GM12872 (cell line): ENCODE data around the gene GATAD2A.

Source experiments
- TF ChIP-seq, protein P1 (sequence below): IDR thresholded peaks from 3 replicates; pipeline ENCODE4 v1.5.1; 2011; ENCODE audit warnings: low read depth, mild to moderate bottlenecking, low read length, moderate library complexity; ENCODE audit not compliant: insufficient read depth

The GATAD2A gene

DNA sequence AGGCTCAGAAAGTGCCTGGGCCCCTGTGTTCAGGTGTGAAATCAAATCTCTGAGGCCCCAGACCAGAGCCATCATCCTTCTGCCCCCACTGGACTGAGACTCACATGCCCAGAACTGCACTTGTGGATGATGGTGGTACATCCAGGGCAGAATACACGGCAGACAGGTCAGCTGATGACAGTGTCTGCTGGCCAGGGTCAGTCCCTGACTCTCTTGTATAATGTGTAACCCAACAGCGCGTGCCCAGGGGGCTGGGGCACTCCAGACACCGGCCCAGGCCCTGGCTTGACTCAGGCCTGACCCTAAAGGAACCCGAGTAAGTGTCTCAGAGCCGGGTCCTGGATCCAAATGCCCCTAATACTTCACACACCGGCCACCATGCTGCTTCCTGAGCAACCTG, 37.4 kb upstream of the GATAD2A start:
- TF ChIP-seq, protein P1, sequence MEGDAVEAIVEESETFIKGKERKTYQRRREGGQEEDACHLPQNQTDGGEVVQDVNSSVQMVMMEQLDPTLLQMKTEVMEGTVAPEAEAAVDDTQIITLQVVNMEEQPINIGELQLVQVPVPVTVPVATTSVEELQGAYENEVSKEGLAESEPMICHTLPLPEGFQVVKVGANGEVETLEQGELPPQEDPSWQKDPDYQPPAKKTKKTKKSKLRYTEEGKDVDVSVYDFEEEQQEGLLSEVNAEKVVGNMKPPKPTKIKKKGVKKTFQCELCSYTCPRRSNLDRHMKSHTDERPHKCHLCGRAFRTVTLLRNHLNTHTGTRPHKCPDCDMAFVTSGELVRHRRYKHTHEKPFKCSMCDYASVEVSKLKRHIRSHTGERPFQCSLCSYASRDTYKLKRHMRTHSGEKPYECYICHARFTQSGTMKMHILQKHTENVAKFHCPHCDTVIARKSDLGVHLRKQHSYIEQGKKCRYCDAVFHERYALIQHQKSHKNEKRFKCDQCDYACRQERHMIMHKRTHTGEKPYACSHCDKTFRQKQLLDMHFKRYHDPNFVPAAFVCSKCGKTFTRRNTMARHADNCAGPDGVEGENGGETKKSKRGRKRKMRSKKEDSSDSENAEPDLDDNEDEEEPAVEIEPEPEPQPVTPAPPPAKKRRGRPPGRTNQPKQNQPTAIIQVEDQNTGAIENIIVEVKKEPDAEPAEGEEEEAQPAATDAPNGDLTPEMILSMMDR, result no peak

DNA sequence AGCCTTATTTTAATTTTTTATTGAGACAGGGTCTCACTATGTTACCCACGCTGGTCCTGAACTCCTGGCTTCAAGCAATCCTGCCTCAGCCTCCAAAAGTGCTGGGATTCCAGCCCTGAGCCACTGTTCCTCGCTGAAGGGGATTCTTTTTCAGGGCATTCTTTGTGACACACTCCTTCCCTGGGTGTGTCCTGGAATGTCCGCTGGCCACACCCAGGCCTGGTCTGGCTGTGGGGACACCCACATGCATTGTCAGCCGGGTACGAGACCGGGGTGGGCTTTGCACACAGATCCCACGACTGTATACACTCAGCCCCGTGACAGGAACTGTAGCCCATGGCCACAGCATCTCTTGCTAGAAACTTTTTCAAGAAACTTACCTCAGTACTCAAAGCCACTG, 34.4 kb upstream of the GATAD2A start:
- TF ChIP-seq, protein P1, result no peak

DNA sequence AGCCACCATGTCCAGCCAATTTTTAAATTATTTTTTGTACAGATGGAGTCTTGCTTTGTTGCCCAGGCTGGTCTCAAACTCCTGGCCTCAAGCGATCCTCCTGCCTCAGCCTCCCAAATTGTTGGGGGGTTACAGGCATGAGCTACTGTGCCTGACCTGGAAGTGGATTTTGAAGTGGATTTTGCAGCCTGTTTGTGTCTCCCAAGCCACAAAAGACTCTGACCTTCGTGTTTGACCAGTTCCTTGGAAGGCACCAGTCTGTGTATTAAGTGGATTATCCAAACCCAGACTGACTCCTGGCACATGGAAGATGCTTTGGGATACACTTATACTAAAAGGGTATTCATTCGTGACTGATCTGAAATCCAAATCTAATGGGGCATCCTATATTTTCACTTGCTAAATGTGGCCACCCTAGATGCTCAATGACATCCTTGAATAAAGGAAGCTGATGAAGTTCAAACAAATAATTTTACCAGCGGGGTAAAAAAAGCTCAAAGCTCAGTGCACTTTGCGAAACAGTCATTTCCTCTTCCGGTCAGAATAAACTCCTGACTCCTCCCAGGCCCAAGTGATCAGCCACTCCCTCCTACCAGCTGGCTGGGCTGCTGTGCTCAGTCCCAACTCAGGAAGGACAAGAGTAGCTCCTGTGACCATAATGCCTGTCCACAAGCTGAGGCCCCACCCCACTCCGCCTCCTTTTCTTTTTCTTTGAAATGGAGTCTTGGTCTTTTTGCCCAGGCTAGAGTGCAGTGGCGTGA, 32.6 kb upstream of the GATAD2A start:
- TF ChIP-seq, protein P1, result no peak

DNA sequence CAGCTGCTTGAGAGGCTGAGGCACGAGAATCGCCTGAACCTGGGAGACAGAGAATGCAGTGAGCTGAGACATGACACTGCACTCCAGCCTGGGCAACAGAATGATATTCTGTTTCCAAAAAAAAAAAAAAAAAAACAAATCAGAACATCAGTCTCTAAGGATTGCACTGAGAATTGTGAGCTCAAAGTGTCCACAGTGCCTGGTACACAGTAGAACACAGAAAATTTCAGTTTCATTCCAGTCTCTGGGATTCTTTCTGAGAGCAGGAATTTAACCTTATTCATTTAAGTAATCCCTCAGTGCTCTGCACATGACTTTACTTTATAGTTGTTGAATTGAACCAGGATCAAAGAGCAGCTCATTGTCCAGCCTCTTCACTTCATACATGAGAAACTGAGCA, 25.9 kb upstream of the GATAD2A start:
- TF ChIP-seq, protein P1, result no peak

DNA sequence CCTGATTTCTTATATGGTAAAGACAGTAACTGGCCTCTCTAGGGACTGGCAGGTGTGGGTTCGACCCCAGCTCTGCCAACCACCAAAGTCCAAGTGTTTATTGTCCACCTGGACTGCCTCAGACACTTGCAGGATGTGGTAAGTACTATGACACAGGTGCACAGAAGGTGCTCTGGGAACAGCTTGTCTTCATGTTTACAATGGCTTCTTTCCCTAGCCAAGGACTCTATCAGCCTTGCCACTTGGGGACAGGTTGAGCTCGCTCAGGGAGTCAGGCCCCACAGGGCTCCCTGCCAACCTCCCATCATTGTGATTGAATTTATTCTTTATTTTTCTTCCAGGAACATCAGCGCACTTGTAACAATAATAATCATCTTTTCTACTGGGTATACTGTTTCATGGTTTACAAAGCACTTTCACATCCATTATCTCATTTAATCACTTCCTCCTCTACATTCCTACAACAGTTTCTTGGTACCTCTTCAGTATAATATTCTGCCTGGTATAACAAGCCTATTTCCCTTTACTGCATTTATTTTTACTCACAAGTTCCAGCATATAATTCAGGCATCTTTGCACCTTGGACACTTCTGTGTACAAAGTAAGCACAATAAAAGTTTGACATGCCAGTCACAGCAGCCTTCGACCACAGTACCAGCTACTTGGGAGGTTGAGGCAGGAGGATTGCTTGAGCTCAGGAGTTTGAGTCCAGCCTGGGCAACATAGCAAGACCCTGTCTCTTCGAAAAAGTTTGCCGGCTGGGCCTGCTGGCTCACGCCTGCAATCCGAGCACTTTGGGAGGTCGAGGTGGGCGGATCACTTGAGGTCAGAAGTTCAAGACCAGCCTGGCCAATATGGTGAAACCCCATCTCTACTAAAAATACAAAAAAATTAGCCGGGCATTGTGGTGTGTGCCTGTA, 24.2 kb upstream of the GATAD2A start:
- TF ChIP-seq, protein P1, result no peak

DNA sequence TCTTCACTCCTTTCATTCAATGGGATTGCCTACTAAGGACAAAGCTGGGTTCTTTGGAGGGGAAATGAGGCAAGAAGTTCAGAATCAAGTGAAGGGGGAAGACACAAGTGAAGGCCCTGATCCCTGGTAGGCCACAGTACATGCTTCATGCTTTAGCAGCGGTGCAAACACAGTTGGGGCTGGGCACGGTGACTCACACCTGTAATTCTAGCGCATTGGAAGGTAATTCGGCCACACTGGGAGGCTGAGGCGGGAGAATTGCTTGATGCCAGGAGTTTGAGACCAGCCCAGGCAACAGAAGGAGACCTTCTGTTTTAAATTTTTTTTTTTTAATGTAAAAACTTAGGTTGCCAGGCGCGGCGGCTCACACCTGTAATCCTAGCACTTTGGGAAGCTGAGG, 23.4 kb upstream of the GATAD2A start:
- TF ChIP-seq, protein P1, result no peak

DNA sequence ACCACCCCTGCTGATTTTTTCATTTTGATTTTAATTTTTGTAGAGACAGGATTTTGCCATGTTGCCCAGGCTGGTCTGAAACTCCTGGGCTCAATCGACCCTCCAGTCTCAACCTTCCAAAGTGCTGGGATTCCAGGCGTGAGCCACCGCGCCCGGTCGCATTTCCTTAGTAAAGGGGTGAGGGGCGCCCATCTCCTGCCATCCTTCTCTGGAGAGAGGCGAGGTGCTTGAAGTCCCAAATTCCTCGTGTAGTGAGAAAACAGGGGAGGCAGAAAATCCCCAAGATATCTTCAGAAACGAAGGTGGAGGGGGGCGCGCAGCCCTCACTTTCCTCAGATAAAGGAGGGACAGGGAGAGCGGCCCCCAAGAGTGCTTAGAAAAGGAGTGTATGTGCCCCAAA, 21.0 kb upstream of the GATAD2A start:
- TF ChIP-seq, protein P1, result no peak
